GM18505 (cell line): ENCODE data around the gene CTRB1.

Experiments used
- ATAC-seq: cut with Tn5 transposase; IDR thresholded peaks from one replicate; pipeline ENCODE4 v1.9.1; 2021; ENCODE audit not compliant: unreplicated experiment
- POLR2A ChIP-seq: IDR thresholded peaks from 4 replicates; pipeline ENCODE4 v1.6.1; 2011; ENCODE audit warnings: borderline replicate concordance; ENCODE audit not compliant: insufficient read depth, insufficient read length; ENCODE audit errors: extremely low read depth

Gene CTRB1

GRCh38 chr16:75252946-75253911, 34.4 kb downstream of the CTRB1 start:
- no peak for TF ChIP-seq POLR2A
- ATAC-seq = no peak

DNA sequence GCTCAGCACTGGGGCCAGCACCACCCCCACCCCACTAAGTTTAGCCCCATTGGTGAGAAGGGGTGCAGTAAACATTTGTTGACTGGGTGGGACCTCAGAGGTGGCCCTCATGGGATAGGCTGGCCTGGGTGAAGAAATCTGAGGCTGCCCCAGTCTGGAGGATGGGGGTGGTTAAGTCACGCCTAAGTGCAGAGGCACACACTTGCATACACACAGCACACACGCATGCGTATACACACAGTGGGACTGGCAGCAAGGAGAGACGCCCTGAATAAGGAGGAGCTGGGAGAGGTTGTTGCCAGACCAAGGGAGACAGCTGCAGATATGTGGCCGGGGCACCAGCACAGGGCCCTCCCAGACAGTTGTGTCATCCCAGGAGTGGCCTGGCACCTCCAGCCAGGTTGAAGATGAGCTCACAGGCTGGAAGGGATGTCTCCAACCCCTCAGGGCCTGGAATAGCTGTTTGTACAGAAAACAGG, 35.6 kb downstream of the CTRB1 start:
- no peak for ATAC-seq
- no peak for TF ChIP-seq POLR2A

GRCh38 chr16:75256059-75256571, 37.3 kb downstream of the CTRB1 start:
- ATAC-seq = no peak
- TF ChIP-seq POLR2A = no peak

GRCh38 chr16:75256696-75257343, 38.0 kb downstream of the CTRB1 start:
- ATAC-seq = no peak
- no peak for TF ChIP-seq POLR2A

DNA sequence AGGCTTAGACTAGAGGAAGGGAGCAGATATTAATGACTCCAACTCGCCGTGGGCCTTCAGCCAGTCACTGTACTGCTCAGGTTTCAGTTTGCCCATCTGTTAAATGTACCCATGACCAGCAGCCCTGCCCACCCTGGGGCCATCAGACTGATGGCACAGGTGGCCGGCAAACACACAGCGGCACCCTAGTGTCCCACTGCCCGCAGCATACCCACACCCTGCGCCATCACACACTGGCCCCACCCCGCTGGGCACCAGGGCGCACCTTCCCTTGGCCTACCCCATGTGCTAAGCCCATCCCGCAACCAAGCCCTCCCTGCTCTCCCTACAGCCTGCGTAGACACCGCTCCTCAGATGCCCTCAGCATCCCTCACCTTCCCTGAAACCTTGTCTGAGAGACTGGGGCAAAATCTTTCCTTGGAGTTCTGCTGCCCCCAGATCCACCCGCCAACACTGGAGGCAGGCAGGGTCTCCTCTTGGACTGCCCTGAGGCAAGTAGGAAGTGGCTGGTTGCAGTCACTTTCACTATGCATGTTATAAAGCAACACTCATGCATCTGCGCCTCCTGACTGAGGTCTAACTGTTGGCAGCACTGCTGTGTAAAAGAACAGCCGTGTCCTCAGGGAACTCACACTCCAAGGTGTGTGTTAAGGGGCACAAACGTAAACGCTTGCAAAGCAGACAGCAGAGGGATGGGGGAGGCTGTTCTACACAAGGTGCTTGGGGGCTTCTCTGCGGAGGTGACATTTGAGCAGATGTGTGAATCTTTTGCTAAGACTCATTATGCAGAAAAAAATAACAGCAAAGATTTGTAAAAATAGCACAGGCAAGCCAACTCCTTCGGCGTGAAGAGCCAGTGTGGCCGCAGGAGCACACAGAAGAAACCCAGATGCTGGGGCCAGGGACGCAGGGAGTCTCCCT, 39.4 kb downstream of the CTRB1 start:
- no peak for ATAC-seq
- TF ChIP-seq POLR2A = no peak

DNA sequence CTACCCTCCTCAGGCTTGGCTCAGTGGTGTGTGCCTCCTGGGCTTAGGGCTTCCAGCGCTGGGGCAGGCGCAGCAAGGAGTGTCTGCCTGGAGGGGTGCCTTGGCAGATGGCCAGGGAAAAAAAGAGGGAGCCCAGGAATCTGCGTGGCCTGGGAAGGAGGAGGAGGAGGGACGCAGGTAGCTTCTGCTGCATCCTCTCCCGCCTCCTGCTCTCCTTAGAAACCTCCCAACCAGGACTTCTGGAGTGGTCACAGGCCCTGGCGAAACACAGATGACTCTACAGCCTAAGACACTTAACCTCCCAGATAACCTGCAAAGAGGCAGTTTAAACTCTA, 40.0 kb downstream of the CTRB1 start:
- no peak for ATAC-seq
- no peak for TF ChIP-seq POLR2A

GRCh38 chr16:75260851-75261589, 42.2 kb downstream of the CTRB1 start:
- no peak for TF ChIP-seq POLR2A
- ATAC-seq = no peak

DNA sequence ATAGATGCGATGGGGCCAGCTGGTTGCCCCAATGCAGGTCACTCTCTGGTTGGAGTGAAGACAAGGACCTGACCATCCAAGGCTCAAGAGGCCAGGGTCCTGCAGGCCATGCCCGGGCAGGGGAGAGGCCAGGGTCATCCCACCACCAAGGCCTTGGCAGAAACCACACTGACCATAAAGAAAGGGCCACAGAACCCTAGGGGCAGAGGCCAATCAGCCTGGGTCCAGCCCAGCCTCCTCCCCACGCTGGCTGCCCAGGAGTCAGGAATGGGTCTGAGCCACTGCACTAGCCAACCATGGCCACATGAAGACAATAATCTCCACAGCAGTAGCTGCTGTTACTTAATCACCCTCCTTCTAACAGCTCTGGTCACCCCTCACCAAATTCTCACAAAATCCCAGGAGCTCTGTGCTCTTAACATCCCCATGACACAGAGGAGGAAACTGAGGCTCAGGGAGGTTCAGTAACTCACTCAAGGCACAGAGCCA, 42.8 kb downstream of the CTRB1 start:
- ATAC-seq = no peak
- TF ChIP-seq POLR2A = no peak

- TF ChIP-seq POLR2A = no peak
- ATAC-seq = no peak
These were observed 43.5 kb downstream of the CTRB1 start for GRCh38 chr16:75262104-75262799.

DNA sequence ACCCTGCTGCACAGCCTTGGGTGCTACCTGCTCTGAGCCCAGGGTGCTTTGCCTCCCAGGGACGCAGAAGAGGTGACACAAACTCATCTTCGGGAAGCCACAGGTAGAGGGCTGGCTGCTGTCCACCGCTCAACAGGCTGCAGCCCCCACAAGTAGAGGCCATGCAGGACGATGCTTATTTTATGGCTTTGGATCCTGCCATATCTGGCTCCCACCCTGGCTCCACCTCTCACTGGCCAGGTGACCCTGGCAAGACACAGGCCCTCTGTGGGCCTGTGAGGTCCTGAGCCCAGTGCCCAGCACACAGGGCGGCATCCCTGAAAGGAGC, 44.0 kb downstream of the CTRB1 start:
- TF ChIP-seq POLR2A = no peak
- no peak for ATAC-seq

- ATAC-seq = no peak
These were observed 44.6 kb downstream of the CTRB1 start for GRCh38 chr16:75263291-75263962.

More at GRCh38 chr16:75263291-75263962, 44.6 kb downstream of the CTRB1 start:
- no peak for TF ChIP-seq POLR2A
